Keratinocyte (primary cell): Measurements from ENCODE around the gene FGF12. TPM values are rescaled to one million over a fixed set of nuclear protein-coding genes. Genes with fewer than 3 reads are reported as not detected.

Experiments used
- DNase-seq: peaks from one replicate; pipeline ENCODE4 v3.0.0-alpha.2; 2011; ENCODE audit warnings: low read depth, missing footprints, low spot score
- FAIRE-seq: peaks from 2 replicates; lab custom pipeline; 2011; peaks lifted over from hg19 to GRCh38; lab: Jason Lieb, UNC
- H2AFZ ChIP-seq: 2 replicates; pipeline ENCODE4 v1.6.0; 2012; ENCODE audit warnings: low read length, control low read depth, inconsistent platforms; ENCODE audit not compliant: control insufficient read depth
- H3K27ac ChIP-seq: 2 replicates; pipeline ENCODE4 v1.5.1; 2011; ENCODE audit warnings: low read length; ENCODE audit not compliant: control insufficient read depth, insufficient read depth
- H3K27me3 ChIP-seq: 3 replicates; pipeline ENCODE4 v1.6.0; 2011; ENCODE audit warnings: low read length; ENCODE audit not compliant: control insufficient read depth, insufficient read depth; ENCODE audit errors: extremely low read depth
- H3K36me3 ChIP-seq, 2 experiments: 2 replicates in 1 of 2; 3 replicates in 1 of 2; pipeline ENCODE4 v1.5.1; 2011; ENCODE audit warnings: low read length in 2 of 2, mild to moderate bottlenecking in 1 of 2; ENCODE audit not compliant: control insufficient read depth in 2 of 2, insufficient read depth in 2 of 2; ENCODE audit errors: extremely low read depth in 1 of 2
- H3K4me1 ChIP-seq: 3 replicates; pipeline ENCODE4 v1.5.1; 2011; ENCODE audit warnings: low read length; ENCODE audit not compliant: control insufficient read depth, insufficient read depth; ENCODE audit errors: extremely low read depth
- H3K4me2 ChIP-seq: 3 replicates; pipeline ENCODE4 v1.6.0; 2011; ENCODE audit warnings: low read depth, low read length; ENCODE audit not compliant: control insufficient read depth, insufficient read depth; ENCODE audit errors: extremely low read depth
- H3K4me3 ChIP-seq, 3 experiments: fragments of 200-600 bp in 1 of 3; sonication (generic) in 1 of 3; 2 replicates in 2 of 3; 3 replicates in 1 of 3; pipeline ENCODE4 v1.5.1; 2011 to 2016; ENCODE audit warnings: low read length in 3 of 3, mild to moderate bottlenecking in 3 of 3, control low read depth in 2 of 3, inconsistent platforms in 1 of 3, low read depth in 1 of 3, mixed read lengths in 1 of 3, mixed run types in 1 of 3, moderate library complexity in 1 of 3; ENCODE audit not compliant: control insufficient read depth in 2 of 3, insufficient read depth in 2 of 3; ENCODE audit errors: extremely low read depth in 1 of 3
- H3K79me2 ChIP-seq: 2 replicates; pipeline ENCODE4 v1.6.0; 2012; ENCODE audit warnings: low read length; ENCODE audit not compliant: control insufficient read depth, insufficient read depth
- H3K9ac ChIP-seq: 3 replicates; pipeline ENCODE4 v1.6.0; 2011; ENCODE audit warnings: low read length; ENCODE audit not compliant: control insufficient read depth, insufficient read depth; ENCODE audit errors: extremely low read depth
- H3K9me1 ChIP-seq: 3 replicates; pipeline ENCODE4 v1.6.0; 2011; ENCODE audit warnings: low read length; ENCODE audit not compliant: control insufficient read depth, insufficient read depth; ENCODE audit errors: extremely low read depth
- H3K9me3 ChIP-seq: 2 replicates; pipeline ENCODE4 v1.5.1; 2012; ENCODE audit warnings: low read depth, low read length; ENCODE audit not compliant: control insufficient read depth
- H4K20me1 ChIP-seq: 3 replicates; pipeline ENCODE4 v1.6.0; 2011; ENCODE audit warnings: low read length; ENCODE audit not compliant: control insufficient read depth, insufficient read depth; ENCODE audit errors: extremely low read depth
- EZH2 ChIP-seq: IDR thresholded peaks from one replicate; pipeline ENCODE4 v1.6.1; 2012; ENCODE audit warnings: inconsistent platforms, mild to moderate bottlenecking, low read length, moderate library complexity
- dilution Hi-C: fragments of 300-500 bp; cut with MboI; formaldehyde crosslinking; loops from one replicate; pipeline ENCODE4 v1.7.0; 2020; ENCODE audit warnings: low sequenced_read_pairs; ENCODE audit not compliant: extremely low pct_ligation_motif_present
- polyA plus RNA-seq, 5 experiments: library from polyadenylated mRNA; depleted of rRNA in 3 of 5; stranded (reverse) in 3 of 5; stranded (forward) in 1 of 5; unstranded in 1 of 5; fragments of >200 nt; gene quantifications; 1 replicate in 1 of 5; 2 replicates in 3 of 5; 3 replicates in 1 of 5; pipeline versions ENCODE4 v1.2.1 to v1.2.3, GENCODE V29; 2011 to 2012; ENCODE audit warnings: missing spikeins in 2 of 5, low read depth in 1 of 5, low replicate concordance in 1 of 5
- TF ChIP-seq, protein P1 (sequence below), 3 experiments: IDR thresholded peaks in 1 of 3; conservative IDR thresholded peaks in 1 of 3; optimal IDR thresholded peaks in 1 of 3; 2 replicates in 2 of 3; 3 replicates in 1 of 3; pipeline versions ENCODE3 to v1.5.1; 2011; ENCODE audit warnings: low read length in 3 of 3, mild to moderate bottlenecking in 3 of 3, moderate library complexity in 2 of 3, control low read depth in 1 of 3, inconsistent platforms in 1 of 3; ENCODE audit not compliant: insufficient read depth in 2 of 3; ENCODE audit errors: extremely low read depth in 1 of 3

Gene FGF12
- polyA plus RNA-seq, 1 donor (not counting 4 experiments of a cell fraction or from before 2014, with no cell fraction given) = 4.1 TPM

GRCh38 chr3:192433704-192434103 lies 293.6 kb downstream of the FGF12 start:
- H3K4me3 ChIP-seq = no peak overlapping the region
- DNase-seq (no peak), FAIRE-seq (no peak)
- no peaks in the 10 kb centered on the region for H3K9me1 ChIP-seq
- no peak overlapping the region for H3K4me2 ChIP-seq
- no peak for TF ChIP-seq EZH2
- TF ChIP-seq, protein P1, sequence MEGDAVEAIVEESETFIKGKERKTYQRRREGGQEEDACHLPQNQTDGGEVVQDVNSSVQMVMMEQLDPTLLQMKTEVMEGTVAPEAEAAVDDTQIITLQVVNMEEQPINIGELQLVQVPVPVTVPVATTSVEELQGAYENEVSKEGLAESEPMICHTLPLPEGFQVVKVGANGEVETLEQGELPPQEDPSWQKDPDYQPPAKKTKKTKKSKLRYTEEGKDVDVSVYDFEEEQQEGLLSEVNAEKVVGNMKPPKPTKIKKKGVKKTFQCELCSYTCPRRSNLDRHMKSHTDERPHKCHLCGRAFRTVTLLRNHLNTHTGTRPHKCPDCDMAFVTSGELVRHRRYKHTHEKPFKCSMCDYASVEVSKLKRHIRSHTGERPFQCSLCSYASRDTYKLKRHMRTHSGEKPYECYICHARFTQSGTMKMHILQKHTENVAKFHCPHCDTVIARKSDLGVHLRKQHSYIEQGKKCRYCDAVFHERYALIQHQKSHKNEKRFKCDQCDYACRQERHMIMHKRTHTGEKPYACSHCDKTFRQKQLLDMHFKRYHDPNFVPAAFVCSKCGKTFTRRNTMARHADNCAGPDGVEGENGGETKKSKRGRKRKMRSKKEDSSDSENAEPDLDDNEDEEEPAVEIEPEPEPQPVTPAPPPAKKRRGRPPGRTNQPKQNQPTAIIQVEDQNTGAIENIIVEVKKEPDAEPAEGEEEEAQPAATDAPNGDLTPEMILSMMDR (optimal IDR thresholded peaks at IDR 0.05 in 1 of 3, IDR thresholded peaks at IDR 0.05 in 1 of 3, conservative IDR thresholded peaks at IDR 0.05 in 1 of 3; ENCODE audit: extremely low read depth in 1 of 3, insufficient read depth in 2 of 3, low read length in 3 of 3) = no peak
- H3K27ac ChIP-seq = no peak overlapping the region
- no peaks in the 10 kb centered on the region for H3K9me3 ChIP-seq
- no peaks in the 10 kb centered on the region for H3K79me2 ChIP-seq
- H3K36me3 ChIP-seq = no peaks in the 10 kb centered on the region
- no peaks in the 10 kb centered on the region for H3K4me1 ChIP-seq
- no peak overlapping the region for H2AFZ ChIP-seq
- no peak overlapping the region for H3K9ac ChIP-seq
- dilution Hi-C loops = no loop called here
- no peaks in the 10 kb centered on the region for H3K27me3 ChIP-seq
- no peaks in the 10 kb centered on the region for H4K20me1 ChIP-seq

- Histone ChIP-seq H3K4me3 (no peak overlapping the region), H3K4me2 (no peak overlapping the region), H3K9ac (no peak overlapping the region), H3K36me3 (no peaks in the 10 kb centered on the region), H3K79me2 (no peaks in the 10 kb centered on the region), H3K9me1 (no peaks in the 10 kb centered on the region), H3K9me3 (no peaks in the 10 kb centered on the region), H3K27me3 (no peaks in the 10 kb centered on the region), H3K27ac (no peak overlapping the region), H3K4me1 (peaks cover 7% of the 10 kb centered on the region), H4K20me1 (no peaks in the 10 kb centered on the region), H2AFZ (no peak overlapping the region)
- FAIRE-seq (no peak), DNase-seq (no peak)
- dilution Hi-C loops = no loop called here
- no peak for TF ChIP-seq EZH2
- TF ChIP-seq, protein P1 (optimal IDR thresholded peaks at IDR 0.05 in 1 of 3, IDR thresholded peaks at IDR 0.05 in 1 of 3, conservative IDR thresholded peaks at IDR 0.05 in 1 of 3; ENCODE audit: extremely low read depth in 1 of 3, insufficient read depth in 2 of 3, low read length in 3 of 3) = no peak
Observed at GRCh38 chr3:192422997-192423342, 304.4 kb downstream of the FGF12 start.
